Thyroid gland (tissue), 4 donors: ENCODE results near the gene FGF11. TPM values are rescaled to one million over a fixed set of nuclear protein-coding genes. Genes with fewer than 3 reads are reported as not detected.
A peak's percentile ranks its signal among the peaks of the same experiment; 100 is the strongest.

Experiments used
- DNase-seq, 2 donors: peaks; one replicate each; pipeline ENCODE4 v3.0.0-alpha.2; 2019
- H3K27ac ChIP-seq, 3 donors: fragments of 200-600 bp; sonication (generic); 1 replicate in 2 of 3; 2 replicates in 1 of 3; pipeline ENCODE4 v1.5.1; 2016 to 2019; ENCODE audit warnings: mild to moderate bottlenecking in 1 of 3, moderate library complexity in 1 of 3
- H3K27me3 ChIP-seq: fragments of 200-600 bp; sonication (generic); one replicate; pipeline ENCODE4 v1.5.1; 2019
- H3K36me3 ChIP-seq, 2 donors: fragments of 200-600 bp; sonication (generic); one replicate each; pipeline ENCODE4 v1.5.1; 2016 to 2019
- H3K4me1 ChIP-seq, 2 donors: fragments of 200-600 bp; sonication (generic); one replicate each; pipeline ENCODE4 v1.5.1; 2017 to 2019
- H3K4me3 ChIP-seq, 3 donors: fragments of 200-600 bp; sonication (generic); replicated peaks in 1 of 3; 1 replicate in 2 of 3; 2 replicates in 1 of 3; pipeline ENCODE4 v1.5.1; 2016; ENCODE audit warnings: mild to moderate bottlenecking in 1 of 3
- H3K9me3 ChIP-seq: fragments of 200-600 bp; sonication (generic); one replicate; pipeline ENCODE4 v1.5.1; 2017
- POLR2A ChIP-seq, 2 donors: fragments of 450-650 bp; IDR thresholded peaks; one replicate each; pipeline ENCODE4 v1.6.1; 2017; ENCODE audit warnings: antibody characterized with exemption in 2 of 2, mild to moderate bottlenecking in 2 of 2, moderate library complexity in 1 of 2
- WGBS, 2 donors: methylation state at CpG; one replicate each; pipeline ENCODE4 v1.1.5; 2017; 5-methylcytosine and 5-hydroxymethylcytosine counted together
- intact Hi-C: fragments of 100-400 bp; cut with DNase I; formaldehyde crosslinking; loops from one replicate; pipeline ENCODE4 v1.15.1; 2023
- total RNA-seq, 4 donors: library from RNA; depleted of rRNA; stranded (reverse); fragments of >200 nt; gene quantifications; one replicate each; pipeline ENCODE4 v1.2.3, GENCODE V29; 2016
- TF ChIP-seq, protein P1 (sequence below), 6 experiments: fragments of 200-600 bp in 3 of 6; fragments of 450-650 bp in 3 of 6; sonication (generic) in 3 of 6; IDR thresholded peaks; one replicate each; pipeline ENCODE4 v1.5.1; 2016 to 2019; ENCODE audit warnings: antibody characterized with exemption in 6 of 6, mild to moderate bottlenecking in 2 of 6, inconsistent platforms in 1 of 6, moderate library complexity in 1 of 6

FGF11 gene
- total RNA-seq, 4 donors from 2014 or later, result 4.3 to 12.1 (median 10.5) TPM

DNA sequence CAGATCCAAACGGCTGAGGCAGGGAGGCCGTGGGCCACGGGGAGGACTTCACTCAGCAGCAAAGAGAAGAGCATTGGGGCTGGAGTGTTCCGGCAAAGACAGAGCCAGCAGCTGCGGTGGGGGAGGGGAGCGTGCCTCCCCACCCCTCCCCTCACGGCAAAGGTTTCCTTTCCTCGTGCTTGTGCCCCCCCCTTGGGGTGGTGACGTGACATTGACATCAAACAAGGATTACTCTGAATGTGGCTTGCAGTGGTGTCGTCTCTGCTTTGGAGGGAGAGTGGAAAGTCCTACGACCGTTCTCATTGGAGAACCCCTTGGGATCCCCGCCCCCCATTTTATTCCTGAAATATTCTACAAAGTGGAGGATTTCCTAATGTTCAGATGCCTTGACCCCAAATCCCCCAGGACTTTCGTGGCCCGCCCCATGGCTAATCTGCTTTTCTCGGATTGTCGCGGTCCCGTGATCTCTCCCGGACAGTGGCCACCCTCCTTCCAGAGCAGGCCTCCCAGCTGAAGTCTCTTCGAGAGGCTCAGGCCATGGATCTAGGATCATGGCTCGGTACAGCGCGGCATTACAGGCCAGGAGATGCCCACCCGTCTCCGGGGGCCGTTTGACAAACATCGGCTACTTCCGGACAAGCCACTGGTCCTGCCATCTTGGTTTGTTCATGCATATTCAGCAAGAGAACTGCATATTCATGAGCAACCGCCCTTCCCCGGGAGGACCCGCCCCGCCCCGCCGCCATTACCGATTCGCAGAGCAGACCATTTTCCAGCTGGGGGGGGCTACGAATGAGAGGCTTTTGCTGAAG lies 44.1 kb downstream of the FGF11 start:
- 0 to 1% methylated on average over 27 to 32 of the region's 38 CpGs for WGBS, 2 donors
- no peaks in the 10 kb centered on the region for H3K27me3 ChIP-seq
- intact Hi-C loops, result loop anchor here (10.0 kb wide), 1 partner anchor 129 kb away; the partner anchor contains the start of genes KCTD11 and TMEM95

DNA sequence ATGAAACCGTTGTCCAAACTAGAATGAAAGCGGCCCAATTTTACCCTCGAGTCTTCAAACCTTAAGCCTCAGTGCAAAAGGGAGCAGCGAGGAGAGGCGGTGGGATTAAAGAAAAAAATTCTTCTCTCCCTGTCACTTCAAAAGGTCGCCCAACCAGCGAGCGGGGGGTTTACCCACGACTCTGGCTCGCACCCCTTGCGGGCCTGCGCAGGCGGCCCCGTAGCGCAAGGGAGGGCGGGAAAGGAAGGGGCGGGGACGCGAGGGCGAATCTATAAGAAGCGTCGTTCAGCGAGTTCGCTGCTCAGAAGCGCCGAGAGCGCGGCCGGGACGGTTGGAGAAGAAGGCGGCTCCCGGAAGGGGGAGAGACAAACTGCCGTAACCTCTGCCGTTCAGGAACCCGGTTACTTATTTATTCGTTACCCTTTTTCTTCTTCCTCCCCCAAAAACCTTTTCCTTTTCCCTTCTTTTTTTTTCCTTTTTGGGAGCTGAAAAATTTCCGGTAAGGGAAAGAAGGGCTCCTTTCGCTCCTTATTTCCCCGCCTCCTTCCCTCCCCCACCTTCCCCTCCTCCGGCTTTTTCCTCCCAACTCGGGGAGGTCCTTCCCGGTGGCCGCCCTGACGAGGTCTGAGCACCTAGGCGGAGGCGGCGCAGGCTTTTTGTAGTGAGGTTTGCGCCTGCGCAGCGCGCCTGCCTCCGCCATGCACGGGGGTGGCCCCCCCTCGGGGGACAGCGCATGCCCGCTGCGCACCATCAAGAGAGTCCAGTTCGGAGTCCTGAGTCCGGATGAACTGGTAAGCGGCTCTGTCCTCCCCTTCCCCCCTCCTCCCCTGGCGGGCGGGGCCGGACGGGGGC lies 45.0 kb downstream of the FGF11 start, which contains the start of gene POLR2A:
TSS of gene POLR2A (plus strand) at position 300 of the 852 bp plus-strand sequence.
- intact Hi-C loops, result loop anchor here (10.0 kb wide), 1 partner anchor 129 kb away; the partner anchor contains the start of genes KCTD11 and TMEM95
- Histone ChIP-seq H3K4me1 (peaks cover 42 to 67% of the 10 kb centered on the region in 2 donors), H3K27ac (peak within 1 kb of the TSS; percentile 91 to 99 (median 98))

More for the DNA sequence above, 44.1 kb downstream of the FGF11 start:
- Histone ChIP-seq H3K36me3 (no peaks in the 10 kb centered on the region), H3K27ac (peak overlapping the region; percentile 91 to 99 (median 98)), H3K9me3 (no peaks in the 10 kb centered on the region), H3K4me1 (peaks cover 37 to 60% of the 10 kb centered on the region in 2 donors), H3K4me3 (peak overlapping the region; percentile 41 to 67 (median 47))
- DNase-seq, result peak; percentile 97
- TF ChIP-seq, protein P1, sequence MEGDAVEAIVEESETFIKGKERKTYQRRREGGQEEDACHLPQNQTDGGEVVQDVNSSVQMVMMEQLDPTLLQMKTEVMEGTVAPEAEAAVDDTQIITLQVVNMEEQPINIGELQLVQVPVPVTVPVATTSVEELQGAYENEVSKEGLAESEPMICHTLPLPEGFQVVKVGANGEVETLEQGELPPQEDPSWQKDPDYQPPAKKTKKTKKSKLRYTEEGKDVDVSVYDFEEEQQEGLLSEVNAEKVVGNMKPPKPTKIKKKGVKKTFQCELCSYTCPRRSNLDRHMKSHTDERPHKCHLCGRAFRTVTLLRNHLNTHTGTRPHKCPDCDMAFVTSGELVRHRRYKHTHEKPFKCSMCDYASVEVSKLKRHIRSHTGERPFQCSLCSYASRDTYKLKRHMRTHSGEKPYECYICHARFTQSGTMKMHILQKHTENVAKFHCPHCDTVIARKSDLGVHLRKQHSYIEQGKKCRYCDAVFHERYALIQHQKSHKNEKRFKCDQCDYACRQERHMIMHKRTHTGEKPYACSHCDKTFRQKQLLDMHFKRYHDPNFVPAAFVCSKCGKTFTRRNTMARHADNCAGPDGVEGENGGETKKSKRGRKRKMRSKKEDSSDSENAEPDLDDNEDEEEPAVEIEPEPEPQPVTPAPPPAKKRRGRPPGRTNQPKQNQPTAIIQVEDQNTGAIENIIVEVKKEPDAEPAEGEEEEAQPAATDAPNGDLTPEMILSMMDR (IDR thresholded peaks at IDR 0.05), result no peak
- TF ChIP-seq POLR2A (IDR thresholded peaks at IDR 0.05), result peak in 1 of 2 donors; percentile 75

GRCh38 chr17:7484919-7485377 lies 45.6 kb downstream of the FGF11 start:
- intact Hi-C loops, result loop anchor here (10.0 kb wide), 1 partner anchor 130 kb away; the partner anchor contains the start of genes KCTD11 and TMEM95
- 0% methylated on average over 12 to 19 of the region's 19 CpGs for WGBS, 2 donors
- DNase-seq, result no peak

More for the DNA sequence above, 45.0 kb downstream of the FGF11 start, which contains the start of gene POLR2A:
- Histone ChIP-seq H3K9me3 (no peaks in the 10 kb centered on the region), H3K4me3 (peak within 1 kb of the TSS; percentile 41 to 67 (median 47)), H3K27me3 (no peaks in the 10 kb centered on the region), H3K36me3 (no peaks in the 10 kb centered on the region)
- peak; percentile 99 for DNase-seq
- 1% methylated on average over 53 to 55 of the region's 64 CpGs for WGBS, 2 donors
- TF ChIP-seq, protein P1 (IDR thresholded peaks at IDR 0.05), result peak in 2 of 6 experiments; percentile 15 to 32
- peak; percentile 99 to 100 for TF ChIP-seq POLR2A (IDR thresholded peaks at IDR 0.05)

GRCh38 chr17:7486181-7486580 lies 46.9 kb downstream of the FGF11 start:
- WGBS, 2 donors, result 33 to 36% methylated on average over 3 of the region's 3 CpGs
- Histone ChIP-seq H3K36me3 (no peaks in the 10 kb centered on the region), H3K4me1 (peaks cover 31 to 62% of the 10 kb centered on the region in 2 donors), H3K4me3 (peak overlapping the region in 1 of 3 donors; percentile 31), H3K27ac (peak overlapping the region in 2 of 3 donors; percentile 0 to 5), H3K9me3 (no peaks in the 10 kb centered on the region), H3K27me3 (no peaks in the 10 kb centered on the region)
- DNase-seq, result no peak
- no peak for TF ChIP-seq POLR2A (IDR thresholded peaks at IDR 0.05)
- TF ChIP-seq, protein P1 (IDR thresholded peaks at IDR 0.05), result no peak
- intact Hi-C loops, result loop anchor here (10.0 kb wide), 1 partner anchor 131 kb away; the partner anchor contains the start of genes KCTD11 and TMEM95

More at GRCh38 chr17:7484919-7485377, 45.6 kb downstream of the FGF11 start:
- H3K27me3 ChIP-seq, result no peaks in the 10 kb centered on the region
- peak overlapping the region in 2 of 3 donors; percentile 46 to 55 for H3K27ac ChIP-seq
- no peak for TF ChIP-seq POLR2A (IDR thresholded peaks at IDR 0.05)
- TF ChIP-seq, protein P1 (IDR thresholded peaks at IDR 0.05), result no peak
- peak overlapping the region in 2 of 3 donors; percentile 31 to 32 for H3K4me3 ChIP-seq
- no peaks in the 10 kb centered on the region for H3K36me3 ChIP-seq
- peaks cover 39 to 72% of the 10 kb centered on the region in 2 donors for H3K4me1 ChIP-seq
- no peaks in the 10 kb centered on the region for H3K9me3 ChIP-seq
